Neuronal stem cell (in vitro differentiated cells): ENCODE data around the gene TMEM255B.
A peak's percentile ranks its signal among the peaks of the same experiment; 100 is the strongest.

ENCODE experiments used
- DNase-seq: peaks from one replicate; pipeline ENCODE4 v3.0.0-alpha.2; 2013; ENCODE audit warnings: low spot score
- H2AFZ ChIP-seq: one replicate; pipeline ENCODE4 v1.6.1; 2013; ENCODE audit warnings: mild to moderate bottlenecking, low read length, inconsistent platforms
- H2AK5ac ChIP-seq: 2 replicates; pipeline ENCODE4 v1.6.1; 2013; ENCODE audit warnings: low read depth, mild to moderate bottlenecking, inconsistent platforms, low read length, moderate library complexity, mixed read lengths
- H2BK120ac ChIP-seq: 2 replicates; pipeline ENCODE4 v1.6.1; 2013; ENCODE audit warnings: low read depth, mild to moderate bottlenecking, inconsistent platforms, low read length, moderate library complexity, mixed read lengths
- H2BK12ac ChIP-seq: one replicate; pipeline ENCODE4 v1.6.1; 2013; ENCODE audit warnings: low read length, inconsistent platforms
- H2BK15ac ChIP-seq: 2 replicates; pipeline ENCODE4 v1.6.1; 2013; ENCODE audit warnings: mild to moderate bottlenecking, low read length, inconsistent platforms, mixed read lengths
- H2BK5ac ChIP-seq: one replicate; pipeline ENCODE4 v1.6.1; 2013; ENCODE audit warnings: inconsistent platforms, mild to moderate bottlenecking, low read length, moderate library complexity
- H3K14ac ChIP-seq: one replicate; pipeline ENCODE4 v1.6.1; 2013; ENCODE audit warnings: low read length, inconsistent platforms
- H3K18ac ChIP-seq: 2 replicates; pipeline ENCODE4 v1.6.1; 2013; ENCODE audit warnings: low read length, inconsistent platforms
- H3K23ac ChIP-seq: 2 replicates; pipeline ENCODE4 v1.6.1; 2013; ENCODE audit warnings: low read depth, mild to moderate bottlenecking, mixed read lengths, low read length, inconsistent platforms; ENCODE audit not compliant: poor library complexity
- H3K27ac ChIP-seq: replicated peaks from 3 replicates; pipeline ENCODE4 v1.5.1; 2013; ENCODE audit warnings: low read length, inconsistent platforms
- H3K27me3 ChIP-seq, 3 experiments: 2 replicates each; pipeline ENCODE4 v1.6.1; 2013; ENCODE audit warnings: low read length in 3 of 3, mild to moderate bottlenecking in 2 of 3, inconsistent platforms in 1 of 3, low read depth in 1 of 3, mixed read lengths in 1 of 3, moderate library complexity in 1 of 3; ENCODE audit not compliant: control insufficient read depth in 3 of 3, insufficient read depth in 3 of 3
- H3K36me3 ChIP-seq, 2 donors: replicated peaks in 1 of 2; 2 replicates each; pipeline ENCODE4 v1.6.1; 2013; ENCODE audit warnings: low read length in 2 of 2; ENCODE audit not compliant: control insufficient read depth in 2 of 2, insufficient read depth in 2 of 2
- H3K4ac ChIP-seq: 2 replicates; pipeline ENCODE4 v1.6.1; 2013; ENCODE audit warnings: inconsistent platforms, mild to moderate bottlenecking, low read length, moderate library complexity
- H3K4me1 ChIP-seq, 2 donors: 1 replicate in 1 of 2; 2 replicates in 1 of 2; pipeline ENCODE4 v1.6.1; 2013; ENCODE audit warnings: low read length in 2 of 2, low read depth in 1 of 2; ENCODE audit not compliant: control insufficient read depth in 2 of 2, insufficient read depth in 1 of 2
- H3K4me2 ChIP-seq: one replicate; pipeline ENCODE4 v1.6.1; 2013; ENCODE audit warnings: mild to moderate bottlenecking, low read length, inconsistent platforms; ENCODE audit not compliant: insufficient read depth, poor library complexity, severe bottlenecking
- H3K4me3 ChIP-seq, 2 donors: 2 replicates each; pipeline ENCODE4 v1.5.1; 2013; ENCODE audit warnings: low read length in 2 of 2, mild to moderate bottlenecking in 2 of 2, inconsistent platforms in 1 of 2, moderate library complexity in 1 of 2
- H3K79me1 ChIP-seq: one replicate; pipeline ENCODE4 v1.6.1; 2013; ENCODE audit warnings: low read depth, mild to moderate bottlenecking, inconsistent platforms, low read length, moderate library complexity
- H3K9ac ChIP-seq: one replicate; pipeline ENCODE4 v1.6.1; 2013; ENCODE audit warnings: mild to moderate bottlenecking, low read depth, low read length, inconsistent platforms; ENCODE audit not compliant: poor library complexity
- H3K9me3 ChIP-seq, 2 donors: replicated peaks in 1 of 2; 2 replicates each; pipeline versions ENCODE3 to v1.6.1; 2013; ENCODE audit warnings: low read length in 2 of 2, mild to moderate bottlenecking in 2 of 2, inconsistent platforms in 1 of 2, low read depth in 1 of 2, mixed read lengths in 1 of 2, moderate library complexity in 1 of 2; ENCODE audit not compliant: control insufficient read depth in 2 of 2, insufficient read depth in 1 of 2
- H4K8ac ChIP-seq: one replicate; pipeline ENCODE4 v1.6.1; 2013; ENCODE audit warnings: low read depth, mild to moderate bottlenecking, inconsistent platforms, low read length, moderate library complexity
- H4K91ac ChIP-seq: one replicate; pipeline ENCODE4 v1.6.1; 2013; ENCODE audit warnings: low read length, low read depth, mild to moderate bottlenecking, inconsistent platforms; ENCODE audit not compliant: poor library complexity
- WGBS, 2 donors: extraction: QIAGEN DNeasy Blood & Tissue Kit; methylation state at CpG; one replicate each; pipeline ENCODE4 v1.1.7; 2013; ENCODE audit warnings: missing lambda C conversion rate in 2 of 2, mixed read lengths in 1 of 2; ENCODE audit not compliant: insufficient read length in 2 of 2, insufficient replicate concordance in 1 of 2; ENCODE audit errors: extremely low coverage in 2 of 2; 5-methylcytosine and 5-hydroxymethylcytosine counted together

The TMEM255B gene

DNA sequence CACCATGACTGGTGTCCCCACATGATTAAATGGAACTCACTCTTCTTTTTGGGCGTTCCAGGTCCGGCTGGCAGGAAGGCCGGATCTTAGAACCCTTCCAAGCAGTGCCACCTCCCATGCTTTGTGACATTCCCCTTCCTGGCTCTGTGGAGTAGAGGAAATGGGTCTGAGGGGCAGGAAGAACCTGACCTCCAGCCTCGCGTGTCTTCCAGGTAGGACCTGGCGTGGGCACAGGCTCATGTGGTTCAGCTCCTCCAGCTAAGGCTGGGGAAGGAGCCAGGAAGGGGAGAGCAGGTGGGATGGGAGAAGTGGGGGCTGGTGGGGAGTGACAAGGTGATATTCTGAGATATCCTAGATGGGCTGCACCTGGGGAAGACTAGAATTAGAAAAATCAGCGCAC lies 2.1 kb downstream of the TMEM255B start:
- no peak overlapping the region for H2AFZ ChIP-seq
- H2BK12ac ChIP-seq, result no peak overlapping the region
- no peak overlapping the region for H4K8ac ChIP-seq
- no peak overlapping the region for H3K4me3 ChIP-seq
- H3K79me1 ChIP-seq, result peaks cover 2% of the 10 kb centered on the region
- DNase-seq, result no peak
- peaks cover 0 to 7% of the 10 kb centered on the region in 2 donors for H3K9me3 ChIP-seq
- H3K14ac ChIP-seq, result no peak overlapping the region
- H2BK15ac ChIP-seq, result no peak overlapping the region
- H3K4me2 ChIP-seq, result no peak overlapping the region
- H4K91ac ChIP-seq, result no peak overlapping the region
- no peak overlapping the region for H3K27ac ChIP-seq
- H3K9ac ChIP-seq, result no peak overlapping the region
- H3K4me1 ChIP-seq, result peaks cover 7 to 10% of the 10 kb centered on the region in 2 donors
- no peak overlapping the region for H2AK5ac ChIP-seq
- peak overlapping the region; percentile 25 for H3K23ac ChIP-seq
- WGBS, 2 donors, result no CpG with 5 or more reads among the region's 7 CpGs
- peaks cover 0 to 52% (median 16%) of the 10 kb centered on the region in 3 experiments for H3K27me3 ChIP-seq
- H2BK120ac ChIP-seq, result no peak overlapping the region
- no peak overlapping the region for H3K4ac ChIP-seq
- H3K18ac ChIP-seq, result no peak overlapping the region
- no peak overlapping the region for H2BK5ac ChIP-seq
- peaks cover 0 to 2% of the 10 kb centered on the region in 2 donors for H3K36me3 ChIP-seq

GRCh38 chr13:113762075-113762474 lies 3.0 kb downstream of the TMEM255B start:
- H4K91ac ChIP-seq, result no peak overlapping the region
- no peak overlapping the region for H3K14ac ChIP-seq
- H2BK15ac ChIP-seq, result no peak overlapping the region
- no peak overlapping the region for H3K4ac ChIP-seq
- no peaks in the 10 kb centered on the region for H3K36me3 ChIP-seq
- H2BK120ac ChIP-seq, result no peak overlapping the region
- DNase-seq, result no peak
- H3K27me3 ChIP-seq, result peaks cover 0 to 52% (median 15%) of the 10 kb centered on the region in 3 experiments
- no peak overlapping the region for H3K27ac ChIP-seq
- H2BK5ac ChIP-seq, result no peak overlapping the region
- H2AK5ac ChIP-seq, result no peak overlapping the region
- H3K4me3 ChIP-seq, result no peak overlapping the region
- no peak overlapping the region for H3K18ac ChIP-seq
- no peak overlapping the region for H2AFZ ChIP-seq
- no peak overlapping the region for H3K9ac ChIP-seq
- H3K9me3 ChIP-seq, result peaks cover 0 to 4% of the 10 kb centered on the region in 2 donors
- no peak overlapping the region for H4K8ac ChIP-seq
- H3K79me1 ChIP-seq, result peaks cover 2% of the 10 kb centered on the region
- H3K4me2 ChIP-seq, result no peak overlapping the region
- no peak overlapping the region for H2BK12ac ChIP-seq
- no CpG with 5 or more reads among the region's 2 CpGs for WGBS, 2 donors
- no peak overlapping the region for H3K23ac ChIP-seq
- H3K4me1 ChIP-seq, result peaks cover 7 to 10% of the 10 kb centered on the region in 2 donors

DNA sequence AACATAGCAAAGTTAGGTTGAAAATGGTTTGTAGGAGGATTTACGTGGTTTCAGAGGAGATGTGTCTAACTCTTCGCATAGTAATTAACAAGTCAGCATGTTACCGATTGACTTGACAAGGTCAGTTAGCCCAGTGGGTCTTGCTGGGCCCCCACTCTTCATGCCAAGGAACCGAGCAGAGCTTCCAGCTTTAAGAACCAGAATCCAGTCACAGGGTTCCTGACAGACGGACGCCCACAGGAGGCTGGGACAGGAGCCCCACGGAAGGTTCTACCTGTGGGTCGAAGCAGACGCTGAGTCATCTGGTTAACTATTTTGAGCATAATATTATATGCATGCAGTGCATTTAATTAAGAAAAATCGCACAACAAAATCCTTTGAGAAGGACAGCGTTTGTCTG lies 3.5 kb downstream of the TMEM255B start:
- peaks cover 0 to 2% of the 10 kb centered on the region in 2 donors for H3K9me3 ChIP-seq
- no peak overlapping the region for H3K27ac ChIP-seq
- peaks cover 7 to 10% of the 10 kb centered on the region in 2 donors for H3K4me1 ChIP-seq
- H3K18ac ChIP-seq, result no peak overlapping the region
- no peak overlapping the region for H2BK15ac ChIP-seq
- no CpG with 5 or more reads among the region's 11 CpGs for WGBS, 2 donors
- H3K9ac ChIP-seq, result no peak overlapping the region
- no peak overlapping the region for H3K4me2 ChIP-seq
- peaks cover 0 to 52% (median 14%) of the 10 kb centered on the region in 3 experiments for H3K27me3 ChIP-seq
- no peak for DNase-seq
- no peak overlapping the region for H2AK5ac ChIP-seq
- no peak overlapping the region for H2BK120ac ChIP-seq
- H3K4ac ChIP-seq, result no peak overlapping the region
- no peak overlapping the region for H2BK12ac ChIP-seq
- H4K8ac ChIP-seq, result no peak overlapping the region
- no peak overlapping the region for H3K14ac ChIP-seq
- peaks cover 2% of the 10 kb centered on the region for H3K79me1 ChIP-seq
- H3K4me3 ChIP-seq, result no peak overlapping the region
- no peak overlapping the region for H2AFZ ChIP-seq
- no peak overlapping the region for H4K91ac ChIP-seq
- H3K36me3 ChIP-seq, result no peaks in the 10 kb centered on the region
- no peak overlapping the region for H3K23ac ChIP-seq
- H2BK5ac ChIP-seq, result no peak overlapping the region

DNA sequence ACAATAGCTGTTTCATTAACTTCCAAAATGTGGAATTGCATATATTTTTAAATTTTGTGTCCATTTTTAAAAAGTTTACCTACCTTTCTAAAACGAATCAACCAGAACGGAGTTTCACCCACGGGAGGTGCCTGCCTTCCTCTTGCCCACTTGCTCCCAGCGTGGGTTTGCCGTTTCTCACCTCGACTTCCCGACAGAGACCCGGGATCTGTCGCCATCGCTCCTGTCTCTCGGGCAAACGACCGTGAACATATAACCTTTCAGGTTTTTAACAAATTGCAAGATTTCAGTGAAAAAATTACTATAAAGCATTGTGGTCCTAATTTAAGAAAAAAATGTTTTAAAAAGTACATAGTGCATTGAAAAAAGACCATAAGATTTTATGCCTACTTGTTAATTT lies 4.2 kb downstream of the TMEM255B start:
- no peak overlapping the region for H4K8ac ChIP-seq
- H4K91ac ChIP-seq, result no peak overlapping the region
- no peak overlapping the region for H2BK5ac ChIP-seq
- DNase-seq, result no peak
- H3K23ac ChIP-seq, result no peak overlapping the region
- H3K9me3 ChIP-seq, result peaks cover 0 to 2% of the 10 kb centered on the region in 2 donors
- H3K4me2 ChIP-seq, result no peak overlapping the region
- H3K36me3 ChIP-seq, result no peaks in the 10 kb centered on the region
- no CpG with 5 or more reads among the region's 13 CpGs for WGBS, 2 donors
- no peak overlapping the region for H3K4me3 ChIP-seq
- no peak overlapping the region for H2BK120ac ChIP-seq
- no peak overlapping the region for H3K4ac ChIP-seq
- no peak overlapping the region for H3K27ac ChIP-seq
- H3K79me1 ChIP-seq, result peaks cover 2% of the 10 kb centered on the region
- peaks cover 0 to 46% (median 14%) of the 10 kb centered on the region in 3 experiments for H3K27me3 ChIP-seq
- H3K14ac ChIP-seq, result no peak overlapping the region
- peaks cover 5 to 10% of the 10 kb centered on the region in 2 donors for H3K4me1 ChIP-seq
- H2BK12ac ChIP-seq, result no peak overlapping the region
- no peak overlapping the region for H3K9ac ChIP-seq
- no peak overlapping the region for H2AFZ ChIP-seq
- no peak overlapping the region for H3K18ac ChIP-seq
- H2BK15ac ChIP-seq, result no peak overlapping the region
- no peak overlapping the region for H2AK5ac ChIP-seq
